ENCODE data around the gene CTSW.

CTSW gene

DNA sequence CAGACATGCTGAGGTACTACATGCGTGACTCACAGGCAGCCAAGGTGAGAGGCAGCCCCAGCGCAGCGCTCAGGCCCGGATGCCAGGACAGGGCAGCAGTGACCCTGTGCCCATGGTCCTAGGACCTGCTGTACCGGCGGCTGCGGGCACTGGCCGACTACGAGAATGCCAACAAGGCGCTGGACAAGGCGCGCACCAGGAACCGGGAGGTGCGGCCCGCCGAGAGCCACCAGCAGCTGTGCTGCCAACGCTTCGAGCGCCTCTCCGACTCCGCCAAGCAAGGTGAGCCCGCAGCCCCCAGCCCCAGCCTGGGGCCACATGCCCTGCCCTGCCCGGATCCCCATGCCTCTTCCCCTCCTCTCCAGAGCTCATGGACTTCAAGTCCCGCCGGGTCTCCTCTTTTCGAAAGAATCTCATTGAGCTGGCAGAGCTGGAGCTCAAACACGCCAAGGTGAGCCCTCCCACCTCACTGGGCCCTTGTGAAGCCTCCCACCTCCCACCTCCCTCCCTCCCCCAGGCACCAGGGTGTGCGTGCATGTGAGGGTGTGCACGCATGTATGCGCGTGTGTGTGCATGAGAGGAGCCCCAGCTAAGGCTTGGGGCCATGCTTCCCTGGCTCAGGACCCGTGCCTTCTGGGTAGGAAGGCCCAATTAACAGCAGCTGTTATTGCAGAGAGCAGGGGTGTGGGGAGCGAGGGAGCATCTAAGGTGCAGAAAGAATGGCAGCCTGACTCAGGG lies 27.0 kb upstream of the CTSW start:
- H3K4me3 ChIP-seq (ENCODE audit: low read depth, low read length) = no peak overlapping the region
- TF ChIP-seq, protein P1, sequence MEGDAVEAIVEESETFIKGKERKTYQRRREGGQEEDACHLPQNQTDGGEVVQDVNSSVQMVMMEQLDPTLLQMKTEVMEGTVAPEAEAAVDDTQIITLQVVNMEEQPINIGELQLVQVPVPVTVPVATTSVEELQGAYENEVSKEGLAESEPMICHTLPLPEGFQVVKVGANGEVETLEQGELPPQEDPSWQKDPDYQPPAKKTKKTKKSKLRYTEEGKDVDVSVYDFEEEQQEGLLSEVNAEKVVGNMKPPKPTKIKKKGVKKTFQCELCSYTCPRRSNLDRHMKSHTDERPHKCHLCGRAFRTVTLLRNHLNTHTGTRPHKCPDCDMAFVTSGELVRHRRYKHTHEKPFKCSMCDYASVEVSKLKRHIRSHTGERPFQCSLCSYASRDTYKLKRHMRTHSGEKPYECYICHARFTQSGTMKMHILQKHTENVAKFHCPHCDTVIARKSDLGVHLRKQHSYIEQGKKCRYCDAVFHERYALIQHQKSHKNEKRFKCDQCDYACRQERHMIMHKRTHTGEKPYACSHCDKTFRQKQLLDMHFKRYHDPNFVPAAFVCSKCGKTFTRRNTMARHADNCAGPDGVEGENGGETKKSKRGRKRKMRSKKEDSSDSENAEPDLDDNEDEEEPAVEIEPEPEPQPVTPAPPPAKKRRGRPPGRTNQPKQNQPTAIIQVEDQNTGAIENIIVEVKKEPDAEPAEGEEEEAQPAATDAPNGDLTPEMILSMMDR (IDR thresholded peaks at IDR 0.05; ENCODE audit: low read depth, low read length) = no peak

DNA sequence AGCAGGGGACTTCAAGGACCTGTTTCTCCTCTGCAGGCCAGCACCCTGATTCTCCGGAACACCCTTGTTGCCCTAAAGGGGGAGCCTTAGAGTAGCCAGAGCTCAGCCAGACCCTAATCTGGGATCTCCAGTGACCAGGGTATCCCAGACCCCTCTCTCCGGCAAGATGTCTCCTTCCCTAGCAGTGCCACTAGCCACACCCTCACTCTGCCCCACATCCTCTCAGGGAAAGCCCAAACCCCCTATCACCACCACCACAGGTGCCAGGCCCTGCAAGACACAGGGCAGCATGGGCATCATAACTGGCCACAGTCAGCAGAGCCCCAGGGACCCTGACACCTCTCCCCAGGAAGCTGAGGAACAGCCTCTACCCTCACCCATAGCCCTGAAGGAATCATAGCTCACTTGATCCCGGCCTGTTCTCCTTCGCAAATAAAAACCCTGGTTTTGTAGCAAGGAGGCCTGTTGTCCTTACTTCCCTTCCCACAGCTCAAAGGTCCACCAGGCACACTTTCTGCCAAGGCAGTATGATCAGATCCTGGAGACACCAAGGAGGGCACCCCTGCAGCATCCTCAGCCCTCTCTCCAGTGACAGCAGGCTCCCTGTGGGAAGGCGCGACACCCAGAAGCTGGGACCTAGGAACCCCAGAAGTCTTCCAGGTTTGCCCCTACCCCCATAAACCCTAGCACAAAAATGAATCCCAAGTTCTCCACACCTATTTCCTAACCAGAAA lies 26.2 kb upstream of the CTSW start:
- TF ChIP-seq, protein P1 (IDR thresholded peaks at IDR 0.05; ENCODE audit: low read depth, low read length) = no peak
- H3K4me3 ChIP-seq (ENCODE audit: low read depth, low read length) = no peak overlapping the region

DNA sequence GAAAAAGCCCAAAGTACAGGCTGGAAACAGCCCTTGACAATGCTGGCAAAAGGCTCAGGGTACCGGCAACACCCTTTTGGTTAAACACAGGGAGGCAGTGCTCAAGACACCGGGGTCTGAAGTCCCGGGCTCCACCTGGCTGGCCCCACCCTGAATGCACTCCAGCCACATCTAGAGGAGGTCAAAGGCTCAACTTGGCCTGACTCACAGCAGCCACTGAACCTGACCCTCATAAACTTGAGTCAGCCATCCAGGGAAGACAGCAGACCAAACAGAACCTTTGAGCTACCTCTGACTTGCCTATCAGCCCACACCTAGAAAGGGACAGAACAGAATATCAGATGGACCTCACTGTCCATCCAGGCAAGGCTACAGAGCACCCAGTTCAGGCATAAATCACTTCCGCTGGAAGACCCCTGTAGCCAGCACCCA lies 25.5 kb upstream of the CTSW start:
- H3K4me3 ChIP-seq (ENCODE audit: low read depth, low read length) = no peak overlapping the region
- TF ChIP-seq, protein P1 (IDR thresholded peaks at IDR 0.05; ENCODE audit: low read depth, low read length) = no peak

DNA sequence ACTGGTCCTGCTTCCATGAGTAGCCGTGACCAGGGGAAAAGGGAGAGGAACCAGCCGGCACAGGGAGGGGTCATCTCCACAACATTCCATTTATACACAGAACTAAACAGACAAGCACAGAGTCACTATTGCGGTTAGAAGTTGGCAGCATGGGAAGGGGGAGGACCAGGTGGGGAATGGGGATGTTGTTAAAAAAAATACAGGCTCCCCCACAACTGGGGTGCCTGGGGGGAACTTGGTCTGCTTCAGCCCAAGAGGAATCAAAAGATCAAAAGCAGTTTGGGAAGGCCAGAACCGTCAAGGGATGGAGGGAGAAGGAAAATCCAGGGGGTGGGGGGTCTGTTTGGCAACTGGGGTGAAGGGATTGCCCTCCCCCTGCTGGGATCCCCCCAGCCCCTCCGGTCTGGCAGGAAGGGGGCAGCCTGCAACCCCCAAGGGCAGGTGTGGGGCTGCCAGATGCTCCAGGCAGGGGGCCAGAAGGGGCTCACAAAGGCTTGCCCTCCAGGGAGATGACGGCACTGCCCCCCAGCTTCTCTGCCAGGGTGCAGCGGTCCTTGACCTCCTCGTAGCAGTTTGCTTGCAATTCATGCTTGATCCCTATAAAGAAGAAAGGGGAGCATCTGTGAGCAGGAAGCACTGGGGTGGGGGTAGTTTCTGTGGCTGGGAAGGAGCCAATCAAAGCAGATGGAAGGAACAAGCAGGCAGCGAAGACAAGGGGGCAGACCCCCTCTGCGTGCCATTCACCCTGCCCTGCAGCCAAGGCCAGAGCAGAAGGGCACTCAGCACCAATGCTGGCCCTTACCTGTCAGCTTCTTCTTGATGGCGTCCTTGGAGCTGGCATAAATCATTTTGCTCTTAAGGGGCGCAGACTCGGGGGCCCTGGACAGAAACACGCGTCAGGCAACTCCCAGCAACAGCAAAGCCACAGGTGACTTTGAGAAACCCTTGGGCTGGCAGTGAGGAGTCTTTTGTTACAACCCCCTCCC lies 24.5 kb upstream of the CTSW start:
- H3K4me3 ChIP-seq (ENCODE audit: low read depth, low read length) = peak overlapping the region; percentile 91; the same call in 1 of the 2 replicates
- TF ChIP-seq, protein P1 (IDR thresholded peaks at IDR 0.05; ENCODE audit: low read depth, low read length) = no peak

DNA sequence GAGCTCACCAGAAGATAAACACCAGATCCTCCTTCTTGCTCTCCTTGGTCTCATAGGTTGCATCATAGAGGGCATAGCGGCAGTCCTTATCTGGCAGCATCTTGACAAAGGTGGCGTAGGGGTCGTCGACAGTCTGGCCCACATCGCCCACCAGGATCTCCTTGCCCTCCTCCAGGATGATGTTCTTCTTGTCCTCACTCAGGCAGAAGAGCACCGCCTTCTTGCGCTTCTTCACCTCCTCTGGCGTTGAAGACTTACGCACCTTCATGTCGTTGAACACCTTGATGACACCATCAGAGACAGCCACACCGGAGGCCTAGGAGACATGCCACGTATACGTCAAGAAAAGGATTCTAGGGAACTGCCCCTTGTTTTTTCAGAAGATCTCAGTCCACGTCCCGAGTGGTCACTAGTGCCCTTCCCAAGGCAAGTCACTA lies 23.7 kb upstream of the CTSW start:
- peak overlapping the region; percentile 91 for H3K4me3 ChIP-seq (ENCODE audit: low read depth, low read length)
- TF ChIP-seq, protein P1 (IDR thresholded peaks at IDR 0.05; ENCODE audit: low read depth, low read length) = no peak

DNA sequence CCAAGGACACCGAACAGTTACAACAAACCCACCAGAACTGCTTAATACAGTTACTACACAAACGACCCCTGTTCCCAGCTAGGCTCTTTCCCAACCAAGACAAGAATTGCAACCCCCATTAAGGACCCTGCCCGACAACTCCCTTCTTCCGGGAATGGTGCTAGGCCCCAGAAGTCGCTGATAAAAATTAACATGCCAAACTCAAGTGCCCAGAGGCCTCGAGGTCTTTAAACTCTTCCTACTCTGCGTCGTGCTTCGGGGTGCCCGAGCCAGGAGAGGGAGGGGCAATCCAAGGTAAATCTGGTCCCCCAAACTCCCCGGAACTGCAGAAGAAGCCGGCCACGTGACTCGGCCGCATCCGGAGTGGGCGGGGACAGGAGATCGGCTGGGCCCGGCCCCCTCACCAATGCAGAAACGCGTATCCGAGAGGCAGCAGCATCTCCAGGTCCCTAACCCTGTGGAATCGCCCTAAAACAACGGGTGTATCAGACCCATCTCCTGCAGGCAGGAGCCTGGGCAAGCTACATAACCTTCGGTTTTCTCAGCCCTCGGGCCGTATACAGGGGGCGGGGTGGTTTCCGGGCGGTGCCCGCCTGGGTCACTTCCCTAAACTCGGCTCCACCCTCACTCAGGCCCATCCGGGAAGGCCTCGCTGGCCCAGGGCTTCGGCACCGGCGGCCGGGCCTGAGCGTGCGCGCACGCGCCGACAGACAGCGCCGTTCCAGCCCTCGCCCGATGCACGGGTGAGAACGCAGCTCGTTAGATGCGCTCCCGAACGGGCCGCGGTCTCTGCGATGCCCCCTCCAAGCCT lies 22.7 kb upstream of the CTSW start:
- TF ChIP-seq, protein P1 (IDR thresholded peaks at IDR 0.05; ENCODE audit: low read depth, low read length) = no peak
- H3K4me3 ChIP-seq (ENCODE audit: low read depth, low read length) = peak overlapping the region; percentile 91

Measured in WI38 (cell line).